Mesenchymal stem cell (in vitro differentiated cells and primary cell): Measurements from ENCODE around the gene FYN.

Experiments used
- DNase-seq: peaks from one replicate; pipeline ENCODE4 v3.0.0-alpha.2; 2013
- H2AFZ ChIP-seq: one replicate; pipeline ENCODE4 v1.6.1; 2013; ENCODE audit warnings: low read depth, mild to moderate bottlenecking, control low read depth, inconsistent platforms, low read length, moderate library complexity
- H2AK5ac ChIP-seq: 2 replicates; pipeline ENCODE4 v1.6.1; 2013; ENCODE audit warnings: low read length, moderate library complexity, mild to moderate bottlenecking, inconsistent platforms; ENCODE audit not compliant: severe bottlenecking
- H2BK120ac ChIP-seq: one replicate; pipeline ENCODE4 v1.6.1; 2013; ENCODE audit warnings: low read depth, mild to moderate bottlenecking, inconsistent platforms, low read length, moderate library complexity
- H2BK12ac ChIP-seq, 2 experiments: one replicate each; pipeline ENCODE4 v1.6.1; 2013; ENCODE audit warnings: inconsistent platforms in 2 of 2, low read length in 2 of 2, mild to moderate bottlenecking in 2 of 2, moderate library complexity in 2 of 2, control low read depth in 1 of 2
- H2BK15ac ChIP-seq: one replicate; pipeline ENCODE4 v1.6.1; 2013; ENCODE audit warnings: mild to moderate bottlenecking, low read depth, inconsistent platforms; ENCODE audit not compliant: poor library complexity, severe bottlenecking
- H2BK5ac ChIP-seq: 2 replicates; pipeline ENCODE4 v1.6.1; 2013; ENCODE audit warnings: low read depth, mild to moderate bottlenecking, low read length, control low read depth, inconsistent platforms; ENCODE audit not compliant: poor library complexity, severe bottlenecking
- H3K14ac ChIP-seq, 2 experiments: one replicate each; pipeline ENCODE4 v1.6.1; 2013; ENCODE audit warnings: inconsistent platforms in 2 of 2, low read length in 2 of 2, control low read depth in 1 of 2, mild to moderate bottlenecking in 1 of 2, moderate library complexity in 1 of 2
- H3K18ac ChIP-seq, 2 experiments: one replicate each; pipeline ENCODE4 v1.6.1; 2013; ENCODE audit warnings: inconsistent platforms in 2 of 2, low read length in 2 of 2, control low read depth in 1 of 2, low read depth in 1 of 2, mild to moderate bottlenecking in 1 of 2
- H3K23ac ChIP-seq, 2 experiments: one replicate each; pipeline ENCODE4 v1.6.1; 2013; ENCODE audit warnings: inconsistent platforms in 2 of 2, low read length in 2 of 2, mild to moderate bottlenecking in 2 of 2, moderate library complexity in 2 of 2, control low read depth in 1 of 2
- H3K27ac ChIP-seq: 2 replicates; pipeline ENCODE4 v1.5.1; 2013; ENCODE audit warnings: mild to moderate bottlenecking, moderate library complexity, low read length, control low read depth, inconsistent platforms; ENCODE audit not compliant: poor library complexity, severe bottlenecking
- H3K27me3 ChIP-seq, 2 experiments: 2 replicates each; pipeline versions ENCODE4 v1.6.1 to v1.7.0; 2013; ENCODE audit warnings: low read length in 2 of 2, mild to moderate bottlenecking in 2 of 2, moderate library complexity in 2 of 2, control low read depth in 1 of 2, inconsistent platforms in 1 of 2; ENCODE audit not compliant: control insufficient read depth in 1 of 2, insufficient read depth in 1 of 2
- H3K36me3 ChIP-seq, 2 experiments: 2 replicates each; pipeline versions ENCODE4 v1.6.1 to v1.7.0; 2013; ENCODE audit warnings: low read length in 2 of 2, control low read depth in 1 of 2, inconsistent platforms in 1 of 2, low read depth in 1 of 2, mild to moderate bottlenecking in 1 of 2; ENCODE audit not compliant: insufficient read depth in 2 of 2, control insufficient read depth in 1 of 2
- H3K4ac ChIP-seq, 2 experiments: one replicate each; pipeline ENCODE4 v1.6.1; 2013; ENCODE audit warnings: inconsistent platforms in 2 of 2, low read length in 2 of 2, mild to moderate bottlenecking in 2 of 2, moderate library complexity in 2 of 2, control low read depth in 1 of 2, low read depth in 1 of 2
- H3K4me1 ChIP-seq: 2 replicates; pipeline ENCODE4 v1.6.1; 2013; ENCODE audit warnings: low read depth, low read length, control low read depth; ENCODE audit not compliant: control insufficient read depth, insufficient read depth
- H3K4me2 ChIP-seq: 2 replicates; pipeline ENCODE4 v1.6.1; 2013; ENCODE audit warnings: low read length, mild to moderate bottlenecking, inconsistent platforms; ENCODE audit not compliant: poor library complexity, severe bottlenecking
- H3K4me3 ChIP-seq, 2 experiments: 2 replicates each; pipeline versions ENCODE4 v1.5.1 to v1.7.0; 2013; ENCODE audit warnings: low read length in 2 of 2, mild to moderate bottlenecking in 2 of 2, control low read depth in 1 of 2, low read depth in 1 of 2; ENCODE audit not compliant: insufficient read depth in 1 of 2
- H3K79me1 ChIP-seq: replicated peaks from 2 replicates; pipeline ENCODE4 v1.6.1; 2013; ENCODE audit warnings: mild to moderate bottlenecking, control low read depth, low read length, inconsistent platforms; ENCODE audit not compliant: poor library complexity, severe bottlenecking
- H3K9ac ChIP-seq: 2 replicates; pipeline ENCODE4 v1.7.0; 2013; ENCODE audit warnings: mild to moderate bottlenecking, low read length, moderate library complexity
- H3K9me3 ChIP-seq: 2 replicates; pipeline ENCODE4 v1.7.0; 2013; ENCODE audit warnings: mild to moderate bottlenecking, low read length; ENCODE audit not compliant: control insufficient read depth
- H4K8ac ChIP-seq: one replicate; pipeline ENCODE4 v1.6.1; 2013; ENCODE audit warnings: inconsistent platforms, mild to moderate bottlenecking, low read length, moderate library complexity
- H4K91ac ChIP-seq: one replicate; pipeline ENCODE4 v1.6.1; 2013; ENCODE audit warnings: mild to moderate bottlenecking, low read length, inconsistent platforms
- WGBS: methylation state at CpG from one replicate; pipeline ENCODE4 v1.1.7; 2013; ENCODE audit warnings: mixed read lengths; 5-methylcytosine and 5-hydroxymethylcytosine counted together

FYN gene

GRCh38 chr6:111918825-111919224, 45.6 kb upstream of the FYN start:
- H3K14ac ChIP-seq = no peak overlapping the region
- H3K79me1 ChIP-seq = no peaks in the 10 kb centered on the region
- H3K18ac ChIP-seq = no peak overlapping the region
- no peak overlapping the region for H2BK15ac ChIP-seq
- H3K4me1 ChIP-seq = no peaks in the 10 kb centered on the region
- no peaks in the 10 kb centered on the region for H3K27me3 ChIP-seq
- no peaks in the 10 kb centered on the region for H3K36me3 ChIP-seq
- DNase-seq = no peak
- H2BK120ac ChIP-seq = no peak overlapping the region
- no peak overlapping the region for H3K4ac ChIP-seq
- H3K9ac ChIP-seq = peak overlapping the region; percentile 23
- peak overlapping the region in 1 of 2 experiments; percentile 23 for H3K4me3 ChIP-seq
- 80% methylated on average over 5 of the region's 5 CpGs for WGBS
- no peak overlapping the region for H2AFZ ChIP-seq
- H3K27ac ChIP-seq = no peak overlapping the region
- no peaks in the 10 kb centered on the region for H3K9me3 ChIP-seq
- no peak overlapping the region for H2AK5ac ChIP-seq
- H3K4me2 ChIP-seq = no peak overlapping the region
- H2BK5ac ChIP-seq = no peak overlapping the region
- no peak overlapping the region for H2BK12ac ChIP-seq
- no peak overlapping the region for H4K91ac ChIP-seq
- H4K8ac ChIP-seq = no peak overlapping the region
- H3K23ac ChIP-seq = no peak overlapping the region

GRCh38 chr6:111916747-111917146, 43.5 kb upstream of the FYN start:
- Histone ChIP-seq H3K14ac (no peak overlapping the region), H2AK5ac (no peak overlapping the region), H3K27me3 (no peaks in the 10 kb centered on the region), H3K23ac (no peak overlapping the region), H4K91ac (no peak overlapping the region), H3K36me3 (no peaks in the 10 kb centered on the region), H2BK15ac (no peak overlapping the region), H3K4me1 (no peaks in the 10 kb centered on the region), H2BK120ac (no peak overlapping the region), H3K9me3 (no peaks in the 10 kb centered on the region), H3K4ac (no peak overlapping the region), H2BK12ac (no peak overlapping the region), H2BK5ac (no peak overlapping the region), H2AFZ (no peak overlapping the region), H4K8ac (no peak overlapping the region), H3K4me3 (no peak overlapping the region), H3K9ac (no peak overlapping the region), H3K27ac (no peak overlapping the region), H3K18ac (no peak overlapping the region), H3K4me2 (no peak overlapping the region), H3K79me1 (no peaks in the 10 kb centered on the region)
- no peak for DNase-seq

GRCh38 chr6:111914617-111915016, 41.4 kb upstream of the FYN start:
- Histone ChIP-seq H4K91ac (no peak overlapping the region), H2BK5ac (no peak overlapping the region), H3K36me3 (no peaks in the 10 kb centered on the region), H3K79me1 (no peaks in the 10 kb centered on the region), H3K14ac (no peak overlapping the region), H2AK5ac (no peak overlapping the region), H3K9ac (no peak overlapping the region), H2BK120ac (no peak overlapping the region), H3K4me2 (no peak overlapping the region), H3K9me3 (no peaks in the 10 kb centered on the region), H3K27ac (no peak overlapping the region), H4K8ac (no peak overlapping the region), H2AFZ (no peak overlapping the region), H3K4ac (no peak overlapping the region), H2BK15ac (no peak overlapping the region), H3K27me3 (no peaks in the 10 kb centered on the region), H3K18ac (no peak overlapping the region), H3K4me1 (no peaks in the 10 kb centered on the region), H3K4me3 (no peak overlapping the region), H3K23ac (no peak overlapping the region), H2BK12ac (no peak overlapping the region)
- DNase-seq = no peak
- 94% methylated on average over 1 of the region's 1 CpG for WGBS

GRCh38 chr6:111912904-111913303, 39.7 kb upstream of the FYN start:
- Histone ChIP-seq H3K14ac (no peak overlapping the region), H2BK120ac (no peak overlapping the region), H2AK5ac (no peak overlapping the region), H3K9me3 (no peaks in the 10 kb centered on the region), H3K23ac (no peak overlapping the region), H3K4me3 (no peak overlapping the region), H3K4me2 (no peak overlapping the region), H3K27me3 (no peaks in the 10 kb centered on the region), H3K9ac (no peak overlapping the region), H2BK15ac (no peak overlapping the region), H2BK5ac (no peak overlapping the region), H3K4me1 (no peaks in the 10 kb centered on the region), H3K36me3 (no peaks in the 10 kb centered on the region), H4K8ac (no peak overlapping the region), H3K79me1 (no peaks in the 10 kb centered on the region), H3K18ac (no peak overlapping the region), H2BK12ac (no peak overlapping the region), H2AFZ (no peak overlapping the region), H3K4ac (no peak overlapping the region), H4K91ac (no peak overlapping the region), H3K27ac (no peak overlapping the region)
- WGBS = 100% methylated on average over 1 of the region's 2 CpGs
- DNase-seq = no peak
